ENCODE measurements around the gene SFXN5.
A peak's percentile ranks its signal among the peaks of the same experiment; 100 is the strongest.

The SFXN5 gene

GRCh38 chr2:73009177-73009839 lies 62.2 kb downstream of the SFXN5 start:
- no peak for DNase-seq

GRCh38 chr2:73008766-73009135 lies 62.8 kb downstream of the SFXN5 start:
- no peak for DNase-seq

- no peak for DNase-seq
These were observed 63.3 kb downstream of the SFXN5 start for GRCh38 chr2:73007991-73008765.

- no peak for DNase-seq
These were observed 64.4 kb downstream of the SFXN5 start for GRCh38 chr2:73006969-73007710.

- DNase-seq = no peak
These were observed 66.5 kb downstream of the SFXN5 start for GRCh38 chr2:73004889-73005596.

GRCh38 chr2:73004466-73004865 lies 67.0 kb downstream of the SFXN5 start:
- no peak for DNase-seq

GRCh38 chr2:73003027-73003426 lies 68.5 kb downstream of the SFXN5 start:
- no peak for DNase-seq

- no peak for DNase-seq
These were observed 70.5 kb downstream of the SFXN5 start for GRCh38 chr2:73000808-73001570.

- peak; percentile 43 for DNase-seq
These were observed 71.5 kb downstream of the SFXN5 start for GRCh38 chr2:72999729-73000725.

- DNase-seq = no peak
These were observed 72.8 kb downstream of the SFXN5 start for GRCh38 chr2:72998724-72999123.

GRCh38 chr2:72998234-72998651 lies 73.3 kb downstream of the SFXN5 start:
- no peak for DNase-seq

GRCh38 chr2:72996117-72996502 lies 75.4 kb downstream of the SFXN5 start:
- DNase-seq = no peak

- DNase-seq = no peak
These were observed 75.9 kb downstream of the SFXN5 start for GRCh38 chr2:72995430-72996116.

GRCh38 chr2:72994991-72995380 lies 76.5 kb downstream of the SFXN5 start:
- no peak for DNase-seq

GRCh38 chr2:72994282-72994990 lies 77.1 kb downstream of the SFXN5 start:
- DNase-seq = no peak

GRCh38 chr2:72993933-72994280 lies 77.6 kb downstream of the SFXN5 start:
- DNase-seq = no peak

- DNase-seq = peak; percentile 37
These were observed 78.2 kb downstream of the SFXN5 start for GRCh38 chr2:72993147-72993932.

- DNase-seq = no peak
These were observed 78.8 kb downstream of the SFXN5 start for GRCh38 chr2:72992734-72993102.

Measured in fibroblast of skin of right biceps (primary cell).